Osteocyte (in vitro differentiated cells): ENCODE measurements around the gene ASIC5. TPM values are rescaled to one million over a fixed set of nuclear protein-coding genes. Genes with fewer than 3 reads are reported as not detected.

ENCODE experiments used
- DNase-seq: peaks from one replicate; pipeline ENCODE4 v3.0.0; 2021; ENCODE audit warnings: mixed read lengths; ENCODE audit not compliant: unreplicated experiment; ENCODE audit errors: extremely low spot score
- H3K27ac Mint-ChIP-seq: one replicate; pipeline ENCODE4 v1.8.0; 2021; ENCODE audit warnings: mild to moderate bottlenecking, mixed read lengths; ENCODE audit not compliant: unreplicated experiment
- H3K27me3 Mint-ChIP-seq: one replicate; pipeline ENCODE4 v1.8.0; 2021; ENCODE audit warnings: mixed read lengths; ENCODE audit not compliant: unreplicated experiment
- H3K36me3 Mint-ChIP-seq: one replicate; pipeline ENCODE4 v1.8.0; 2021; ENCODE audit warnings: mixed read lengths; ENCODE audit not compliant: unreplicated experiment
- H3K4me1 Mint-ChIP-seq: one replicate; pipeline ENCODE4 v1.8.0; 2021; ENCODE audit warnings: mixed read lengths; ENCODE audit not compliant: unreplicated experiment
- H3K4me3 Mint-ChIP-seq: one replicate; pipeline ENCODE4 v1.8.0; 2021; ENCODE audit warnings: mild to moderate bottlenecking, moderate library complexity, mixed read lengths; ENCODE audit not compliant: unreplicated experiment
- H3K9me3 Mint-ChIP-seq: one replicate; pipeline ENCODE4 v1.8.0; 2021; ENCODE audit warnings: mixed read lengths; ENCODE audit not compliant: unreplicated experiment
- total RNA-seq: library from RNA; stranded (reverse); gene quantifications from 2 replicates; pipeline ENCODE4 v1.2.1, GENCODE V29; 2021
- TF ChIP-seq, protein P1 (sequence below): fragments of 200-600 bp; sonication (generic); IDR thresholded peaks from 2 replicates; pipeline ENCODE4 v1.5.0; 2021; ENCODE audit warnings: antibody characterized with exemption, mild to moderate bottlenecking, moderate library complexity

ASIC5 gene
- total RNA-seq, 1 donor from 2014 or later: not detected

DNA sequence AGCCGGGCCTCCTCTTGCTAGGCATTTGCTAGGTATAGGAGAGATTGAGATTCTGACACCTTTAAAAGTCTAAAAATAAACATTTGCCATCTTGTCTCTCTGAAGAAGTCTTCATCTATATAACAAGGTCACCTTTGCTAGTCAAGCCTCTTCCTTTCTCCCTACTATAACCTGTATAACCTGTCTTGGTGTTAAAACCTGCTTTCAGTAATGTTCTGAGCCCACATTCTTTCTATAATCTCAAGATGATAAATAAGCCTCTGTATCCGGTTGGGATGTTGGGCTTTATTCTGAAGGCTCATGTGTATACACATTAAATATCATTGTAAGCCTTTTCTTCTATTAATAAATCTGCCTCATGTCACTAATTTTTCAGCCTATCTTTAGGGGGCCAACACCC is 10.2 kb downstream of the ASIC5 start:
- no peaks in the 10 kb centered on the region for H3K9me3 Mint-ChIP-seq
- DNase-seq: no peak
- H3K27me3 Mint-ChIP-seq: peaks cover 8% of the 10 kb centered on the region
- H3K36me3 Mint-ChIP-seq: no peaks in the 10 kb centered on the region
- H3K4me1 Mint-ChIP-seq: no peaks in the 10 kb centered on the region
- TF ChIP-seq, protein P1, sequence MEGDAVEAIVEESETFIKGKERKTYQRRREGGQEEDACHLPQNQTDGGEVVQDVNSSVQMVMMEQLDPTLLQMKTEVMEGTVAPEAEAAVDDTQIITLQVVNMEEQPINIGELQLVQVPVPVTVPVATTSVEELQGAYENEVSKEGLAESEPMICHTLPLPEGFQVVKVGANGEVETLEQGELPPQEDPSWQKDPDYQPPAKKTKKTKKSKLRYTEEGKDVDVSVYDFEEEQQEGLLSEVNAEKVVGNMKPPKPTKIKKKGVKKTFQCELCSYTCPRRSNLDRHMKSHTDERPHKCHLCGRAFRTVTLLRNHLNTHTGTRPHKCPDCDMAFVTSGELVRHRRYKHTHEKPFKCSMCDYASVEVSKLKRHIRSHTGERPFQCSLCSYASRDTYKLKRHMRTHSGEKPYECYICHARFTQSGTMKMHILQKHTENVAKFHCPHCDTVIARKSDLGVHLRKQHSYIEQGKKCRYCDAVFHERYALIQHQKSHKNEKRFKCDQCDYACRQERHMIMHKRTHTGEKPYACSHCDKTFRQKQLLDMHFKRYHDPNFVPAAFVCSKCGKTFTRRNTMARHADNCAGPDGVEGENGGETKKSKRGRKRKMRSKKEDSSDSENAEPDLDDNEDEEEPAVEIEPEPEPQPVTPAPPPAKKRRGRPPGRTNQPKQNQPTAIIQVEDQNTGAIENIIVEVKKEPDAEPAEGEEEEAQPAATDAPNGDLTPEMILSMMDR: no peak
- H3K4me3 Mint-ChIP-seq: no peak overlapping the region
- no peak overlapping the region for H3K27ac Mint-ChIP-seq

DNA sequence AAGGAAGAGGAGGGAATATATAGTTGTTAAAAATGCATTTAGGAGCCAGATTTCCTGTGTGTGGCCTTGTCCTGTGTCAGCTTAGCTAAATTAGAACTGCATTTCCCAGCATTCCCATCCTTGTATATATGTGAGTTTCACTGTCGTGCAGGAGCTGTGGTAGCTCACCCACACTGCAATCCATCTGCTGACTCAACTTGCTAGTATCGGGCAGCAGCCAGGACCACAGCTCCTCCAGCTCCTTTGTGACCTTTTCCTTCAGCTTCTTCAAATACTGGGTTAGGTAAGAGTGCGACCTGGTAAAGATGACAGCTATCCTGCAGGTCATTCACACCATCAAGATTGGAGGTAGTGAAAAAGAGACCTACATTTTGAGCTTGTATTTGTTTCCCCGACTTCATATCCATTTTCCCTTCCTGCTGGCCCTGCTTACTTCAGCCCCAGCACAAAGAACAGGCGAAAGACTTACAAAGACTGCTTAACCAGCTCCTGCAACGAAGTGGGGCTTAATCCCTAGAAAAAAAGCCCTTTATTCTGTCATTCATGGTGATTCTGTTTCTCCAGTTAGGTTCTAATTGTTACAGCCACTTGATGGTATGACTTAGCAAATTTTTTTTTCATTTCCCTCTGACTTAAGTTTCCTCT is 11.4 kb downstream of the ASIC5 start:
- no peak overlapping the region for H3K4me3 Mint-ChIP-seq
- no peak overlapping the region for H3K27ac Mint-ChIP-seq
- H3K27me3 Mint-ChIP-seq: peaks cover 7% of the 10 kb centered on the region

DNA sequence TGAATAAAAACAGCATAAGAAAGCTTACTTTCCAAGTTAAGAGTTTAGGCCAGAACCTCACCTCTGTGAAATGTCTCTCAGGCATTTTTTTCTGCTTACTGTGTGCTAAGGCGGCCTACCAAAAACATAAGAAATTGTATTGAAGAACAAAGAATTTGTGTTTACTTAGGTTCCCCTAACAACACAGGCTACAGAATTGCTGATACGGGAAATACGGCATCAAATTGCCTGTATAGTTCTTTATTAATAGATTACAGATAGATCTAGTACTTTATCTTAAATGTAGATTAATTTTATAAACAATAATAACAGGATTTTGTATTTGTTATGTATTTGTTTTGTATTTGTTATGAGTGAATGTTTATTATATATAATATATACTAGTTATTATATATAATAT is 12.9 kb downstream of the ASIC5 start:
- Mint-ChIP-seq H3K9me3 (peaks cover 14% of the 10 kb centered on the region), H3K36me3 (peaks cover 1% of the 10 kb centered on the region), H3K4me3 (no peak overlapping the region), H3K4me1 (no peaks in the 10 kb centered on the region), H3K27me3 (peaks cover 2% of the 10 kb centered on the region), H3K27ac (no peak overlapping the region)
- no peak for DNase-seq
- TF ChIP-seq, protein P1: no peak

More for the DNA sequence above, 11.4 kb downstream of the ASIC5 start:
- DNase-seq: no peak
- Mint-ChIP-seq H3K36me3 (peaks cover 1% of the 10 kb centered on the region), H3K4me1 (no peaks in the 10 kb centered on the region), H3K9me3 (peaks cover 6% of the 10 kb centered on the region)
- TF ChIP-seq, protein P1: no peak

DNA sequence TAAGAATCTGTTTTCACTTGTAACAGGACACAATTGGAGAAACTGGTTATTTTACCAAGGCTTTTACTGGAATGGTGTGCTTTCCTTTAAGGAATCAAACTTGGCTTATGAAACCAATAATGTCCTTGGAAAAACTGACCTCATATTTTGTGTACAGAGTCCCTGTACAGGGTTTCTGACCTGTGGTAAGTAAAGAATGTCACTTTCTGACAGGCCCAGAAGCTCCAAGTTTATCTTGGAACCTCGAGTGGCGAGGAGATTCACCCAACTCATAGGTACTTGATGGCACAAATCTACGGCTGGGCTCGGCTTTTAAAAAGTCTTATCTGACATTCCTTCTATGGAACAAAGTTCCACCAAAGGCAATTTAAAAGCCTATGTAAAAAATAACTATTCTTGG is 17.0 kb downstream of the ASIC5 start:
- Mint-ChIP-seq H3K4me1 (no peaks in the 10 kb centered on the region), H3K27ac (no peak overlapping the region), H3K27me3 (peaks cover 2% of the 10 kb centered on the region), H3K36me3 (peaks cover 3% of the 10 kb centered on the region), H3K9me3 (peaks cover 18% of the 10 kb centered on the region), H3K4me3 (no peak overlapping the region)
- TF ChIP-seq, protein P1: no peak
- DNase-seq: no peak

DNA sequence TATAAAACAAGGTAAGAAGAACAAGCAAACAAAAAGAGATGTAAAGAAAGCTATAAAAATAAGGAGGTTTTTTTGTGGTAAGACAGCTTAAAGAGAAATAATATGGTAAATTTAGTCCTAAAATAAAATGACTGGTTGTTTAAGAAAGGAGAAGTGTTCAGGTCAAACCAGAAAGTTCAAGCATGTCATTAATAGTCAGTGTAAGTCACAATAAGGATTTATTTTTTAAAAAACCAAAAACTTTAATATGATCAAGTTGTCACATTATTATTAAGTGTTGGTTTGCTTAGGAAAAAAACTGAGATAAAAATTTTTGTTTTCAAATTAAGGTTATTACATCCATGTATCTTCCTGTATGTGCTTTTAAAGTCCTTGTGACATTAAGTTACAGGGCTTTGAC is 19.1 kb downstream of the ASIC5 start:
- peaks cover 3% of the 10 kb centered on the region for H3K36me3 Mint-ChIP-seq
- H3K27me3 Mint-ChIP-seq: peaks cover 2% of the 10 kb centered on the region
- TF ChIP-seq, protein P1: no peak
- H3K27ac Mint-ChIP-seq: no peak overlapping the region
- H3K4me3 Mint-ChIP-seq: no peak overlapping the region
- H3K4me1 Mint-ChIP-seq: no peaks in the 10 kb centered on the region
- peaks cover 18% of the 10 kb centered on the region for H3K9me3 Mint-ChIP-seq
- DNase-seq: no peak
